ENCODE measurements around the gene NOXRED1. TPM values are rescaled to one million over a fixed set of nuclear protein-coding genes. Genes with fewer than 3 reads are reported as not detected.

NOXRED1 gene
- total RNA-seq: 0.20 and 0.37 TPM in 2 replicates

GRCh38 chr14:77423423-77423822 is at the start of gene NOXRED1:
NOXRED1 (minus strand) TSS chr14:77423523; CDS start chr14:77422889, 634 bp downstream.

GRCh38 chr14:77457522-77458248 is 34.4 kb upstream of the NOXRED1 start, which contains the start of the genes AHSA1 and VIPAS39:
AHSA1 (plus strand) TSS chr14:77458093; CDS start chr14:77458190, 97 bp downstream.
VIPAS39 (minus strand) TSS chr14:77457601; CDS start chr14:77454102, 3,499 bp downstream.

GRCh38 chr14:77376771-77377501 is 46.4 kb downstream of the NOXRED1 start, which contains the start of the genes SAMD15 and TMED8:
SAMD15 (plus strand) TSS chr14:77377379; CDS start chr14:77377419, 40 bp downstream.
TMED8 (minus strand) TSS chr14:77377094; CDS start chr14:77377053, 41 bp downstream.

Small RNA genes within 50 kb of the gene (small RNA-seq; reads per million reads assigned to genes)
- not detected for gene RF00404

Other genes with a start within 250 kb of the NOXRED1 start
- gene TMEM63C, start 241.7 kb downstream of the NOXRED1 start, total RNA-seq: not detected in 2 replicates
- not detected in 2 replicates for gene NGB, start 152.3 kb downstream of the NOXRED1 start, total RNA-seq
- gene POMT2, start 102.6 kb downstream of the NOXRED1 start, total RNA-seq: 13.2 and 17.6 TPM in 2 replicates
- gene GSTZ1, start 102.5 kb downstream of the NOXRED1 start, total RNA-seq: 32.1 and 45.6 TPM in 2 replicates
- gene TMED8, start 46.4 kb downstream of the NOXRED1 start, total RNA-seq: 9.2 and 13.7 TPM in 2 replicates
- 2.2 and 5.1 TPM in 2 replicates for gene SAMD15, start 46.1 kb downstream of the NOXRED1 start, total RNA-seq
- 26.5 and 30.5 TPM in 2 replicates for gene VIPAS39, start 34.1 kb upstream of the NOXRED1 start, total RNA-seq
- 80.3 and 81.9 TPM in 2 replicates for gene AHSA1, start 34.6 kb upstream of the NOXRED1 start, total RNA-seq
- gene ISM2, start 75.3 kb upstream of the NOXRED1 start, total RNA-seq: not detected in 2 replicates
- 22.8 and 30.5 TPM in 2 replicates for gene SPTLC2, start 193.1 kb upstream of the NOXRED1 start, total RNA-seq